Mesothelial cell of epicardium (in vitro differentiated cells): ENCODE measurements around the gene DNM3. TPM values are rescaled to one million over a fixed set of nuclear protein-coding genes. Genes with fewer than 3 reads are reported as not detected.

Source experiments
- DNase-seq, 2 experiments: peaks; one replicate each; pipeline ENCODE4 v3.0.0; 2021; ENCODE audit warnings: low spot score in 2 of 2; ENCODE audit not compliant: unreplicated experiment in 2 of 2
- H3K27ac Mint-ChIP-seq: 2 replicates; pipeline ENCODE4 v1.8.0; 2021; ENCODE audit warnings: mixed read lengths
- H3K27me3 Mint-ChIP-seq: 2 replicates; pipeline ENCODE4 v1.8.0; 2021; ENCODE audit warnings: low read depth, mixed read lengths
- H3K36me3 Mint-ChIP-seq: 2 replicates; pipeline ENCODE4 v1.8.0; 2021; ENCODE audit warnings: mixed read lengths
- H3K4me1 Mint-ChIP-seq: 2 replicates; pipeline ENCODE4 v1.8.0; 2021; ENCODE audit warnings: mixed read lengths
- H3K4me3 Mint-ChIP-seq: 2 replicates; pipeline ENCODE4 v1.8.0; 2021; ENCODE audit warnings: mild to moderate bottlenecking, moderate library complexity, mixed read lengths
- H3K9me3 Mint-ChIP-seq: 2 replicates; pipeline ENCODE4 v1.8.0; 2021; ENCODE audit warnings: mixed read lengths
- CTCF ChIP-seq: fragments of 200-600 bp; sonication (generic); IDR thresholded peaks from one replicate; pipeline ENCODE4 v1.5.0; 2021; ENCODE audit warnings: antibody characterized with exemption; ENCODE audit not compliant: unreplicated experiment
- total RNA-seq: library from RNA; stranded (reverse); gene quantifications from 3 replicates; pipeline ENCODE4 v1.2.1, GENCODE V29; 2021

The DNM3 gene
- total RNA-seq, 1 donor from 2014 or later = 5.0 TPM

GRCh38 chr1:172143384-172144055 is 302.2 kb downstream of the DNM3 start:
- DNase-seq = no peak
- no peak for TF ChIP-seq CTCF
- Mint-ChIP-seq H3K4me1 (peaks cover 76% of the 10 kb centered on the region), H3K9me3 (no peaks in the 10 kb centered on the region), H3K27me3 (no peaks in the 10 kb centered on the region), H3K27ac (peak overlapping the region; percentile 98), H3K4me3 (peak overlapping the region; percentile 91), H3K36me3 (no peaks in the 10 kb centered on the region)

GRCh38 chr1:172144445-172145061 is 303.3 kb downstream of the DNM3 start:
- H3K4me3 Mint-ChIP-seq = peak overlapping the region; percentile 91
- H3K27me3 Mint-ChIP-seq = no peaks in the 10 kb centered on the region
- peak; percentile 27 to 66 for DNase-seq
- no peaks in the 10 kb centered on the region for H3K36me3 Mint-ChIP-seq
- no peak for TF ChIP-seq CTCF
- peak overlapping the region; percentile 98 for H3K27ac Mint-ChIP-seq
- no peaks in the 10 kb centered on the region for H3K9me3 Mint-ChIP-seq
- H3K4me1 Mint-ChIP-seq = peaks cover 76% of the 10 kb centered on the region

- no peaks in the 10 kb centered on the region for H3K9me3 Mint-ChIP-seq
- no peak for TF ChIP-seq CTCF
- H3K27ac Mint-ChIP-seq = peak overlapping the region; percentile 98
- DNase-seq = no peak
- H3K27me3 Mint-ChIP-seq = no peaks in the 10 kb centered on the region
- H3K4me1 Mint-ChIP-seq = peaks cover 75% of the 10 kb centered on the region
- H3K36me3 Mint-ChIP-seq = no peaks in the 10 kb centered on the region
- H3K4me3 Mint-ChIP-seq = peak overlapping the region; percentile 91
These were observed 303.9 kb downstream of the DNM3 start for GRCh38 chr1:172145231-172145651.

DNA sequence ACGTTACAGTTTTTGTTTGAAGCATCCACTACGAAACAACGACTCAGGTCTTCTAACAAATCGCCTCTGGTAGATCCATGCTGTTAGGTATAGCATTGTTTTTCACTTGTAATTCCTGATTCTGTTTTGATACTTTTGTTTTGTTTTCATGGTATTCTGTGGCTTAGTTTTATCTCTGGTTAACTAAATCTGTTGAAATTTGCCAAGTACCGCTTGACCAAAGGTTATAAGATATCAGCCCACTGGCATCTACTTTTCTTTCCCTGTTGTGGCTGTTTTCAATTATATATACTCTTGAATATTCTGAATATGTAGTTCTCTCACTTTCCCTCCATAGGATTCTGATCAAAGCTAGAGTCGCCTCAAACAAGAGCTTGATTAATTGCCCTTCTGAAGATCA is 304.4 kb downstream of the DNM3 start:
- H3K4me3 Mint-ChIP-seq = peak overlapping the region; percentile 91

GRCh38 chr1:172146141-172146850 is 305.0 kb downstream of the DNM3 start:
- no peaks in the 10 kb centered on the region for H3K9me3 Mint-ChIP-seq
- no peak for TF ChIP-seq CTCF
- H3K27ac Mint-ChIP-seq = peak overlapping the region; percentile 98
- DNase-seq = no peak
- H3K4me1 Mint-ChIP-seq = peaks cover 69% of the 10 kb centered on the region
- no peaks in the 10 kb centered on the region for H3K27me3 Mint-ChIP-seq
- H3K36me3 Mint-ChIP-seq = no peaks in the 10 kb centered on the region
- no peak overlapping the region for H3K4me3 Mint-ChIP-seq

More for the DNA sequence above, 304.4 kb downstream of the DNM3 start:
- Mint-ChIP-seq H3K27me3 (no peaks in the 10 kb centered on the region), H3K36me3 (no peaks in the 10 kb centered on the region), H3K4me1 (peaks cover 72% of the 10 kb centered on the region), H3K27ac (peak overlapping the region; percentile 98), H3K9me3 (no peaks in the 10 kb centered on the region)
- no peak for TF ChIP-seq CTCF
- DNase-seq = no peak
